Osteocyte (in vitro differentiated cells): Measurements from ENCODE around the gene HUWE1. TPM values are rescaled to one million over a fixed set of nuclear protein-coding genes. Genes with fewer than 3 reads are reported as not detected.

ENCODE experiments used
- DNase-seq: peaks from one replicate; pipeline ENCODE4 v3.0.0; 2021; ENCODE audit warnings: mixed read lengths; ENCODE audit not compliant: unreplicated experiment; ENCODE audit errors: extremely low spot score
- H3K27ac Mint-ChIP-seq: one replicate; pipeline ENCODE4 v1.8.0; 2021; ENCODE audit warnings: mild to moderate bottlenecking, mixed read lengths; ENCODE audit not compliant: unreplicated experiment
- H3K27me3 Mint-ChIP-seq: one replicate; pipeline ENCODE4 v1.8.0; 2021; ENCODE audit warnings: mixed read lengths; ENCODE audit not compliant: unreplicated experiment
- H3K36me3 Mint-ChIP-seq: one replicate; pipeline ENCODE4 v1.8.0; 2021; ENCODE audit warnings: mixed read lengths; ENCODE audit not compliant: unreplicated experiment
- H3K4me1 Mint-ChIP-seq: one replicate; pipeline ENCODE4 v1.8.0; 2021; ENCODE audit warnings: mixed read lengths; ENCODE audit not compliant: unreplicated experiment
- H3K4me3 Mint-ChIP-seq: one replicate; pipeline ENCODE4 v1.8.0; 2021; ENCODE audit warnings: mild to moderate bottlenecking, moderate library complexity, mixed read lengths; ENCODE audit not compliant: unreplicated experiment
- H3K9me3 Mint-ChIP-seq: one replicate; pipeline ENCODE4 v1.8.0; 2021; ENCODE audit warnings: mixed read lengths; ENCODE audit not compliant: unreplicated experiment
- total RNA-seq: library from RNA; stranded (reverse); gene quantifications from 2 replicates; pipeline ENCODE4 v1.2.1, GENCODE V29; 2021
- TF ChIP-seq, protein P1 (sequence below): fragments of 200-600 bp; sonication (generic); IDR thresholded peaks from 2 replicates; pipeline ENCODE4 v1.5.0; 2021; ENCODE audit warnings: antibody characterized with exemption, mild to moderate bottlenecking, moderate library complexity

Gene HUWE1
- total RNA-seq, 1 donor from 2014 or later, result 177 TPM

DNA sequence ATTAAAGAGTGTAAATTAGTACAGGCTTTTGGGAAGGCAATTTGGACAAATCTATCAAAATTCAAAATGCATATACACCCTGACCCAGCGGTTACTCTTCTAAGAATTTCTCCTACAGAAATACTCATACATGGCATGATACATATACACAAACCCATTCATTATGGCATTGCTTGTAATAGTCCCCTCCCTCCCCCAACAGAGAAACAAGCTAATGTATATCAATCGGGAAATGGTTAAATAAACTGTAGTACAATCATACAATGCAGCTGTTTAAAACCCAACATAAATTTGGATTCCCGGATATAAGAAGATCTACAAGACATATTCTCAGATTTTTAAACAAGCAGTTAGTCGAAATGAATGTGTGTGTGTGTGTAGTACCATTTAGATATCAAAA, 808 bp downstream of the HUWE1 start:
- no peak for DNase-seq
- peak overlapping the region; percentile 96 for H3K27ac Mint-ChIP-seq
- peak overlapping the region; percentile 84 for H3K4me3 Mint-ChIP-seq
- TF ChIP-seq, protein P1, sequence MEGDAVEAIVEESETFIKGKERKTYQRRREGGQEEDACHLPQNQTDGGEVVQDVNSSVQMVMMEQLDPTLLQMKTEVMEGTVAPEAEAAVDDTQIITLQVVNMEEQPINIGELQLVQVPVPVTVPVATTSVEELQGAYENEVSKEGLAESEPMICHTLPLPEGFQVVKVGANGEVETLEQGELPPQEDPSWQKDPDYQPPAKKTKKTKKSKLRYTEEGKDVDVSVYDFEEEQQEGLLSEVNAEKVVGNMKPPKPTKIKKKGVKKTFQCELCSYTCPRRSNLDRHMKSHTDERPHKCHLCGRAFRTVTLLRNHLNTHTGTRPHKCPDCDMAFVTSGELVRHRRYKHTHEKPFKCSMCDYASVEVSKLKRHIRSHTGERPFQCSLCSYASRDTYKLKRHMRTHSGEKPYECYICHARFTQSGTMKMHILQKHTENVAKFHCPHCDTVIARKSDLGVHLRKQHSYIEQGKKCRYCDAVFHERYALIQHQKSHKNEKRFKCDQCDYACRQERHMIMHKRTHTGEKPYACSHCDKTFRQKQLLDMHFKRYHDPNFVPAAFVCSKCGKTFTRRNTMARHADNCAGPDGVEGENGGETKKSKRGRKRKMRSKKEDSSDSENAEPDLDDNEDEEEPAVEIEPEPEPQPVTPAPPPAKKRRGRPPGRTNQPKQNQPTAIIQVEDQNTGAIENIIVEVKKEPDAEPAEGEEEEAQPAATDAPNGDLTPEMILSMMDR, result no peak
- H3K27me3 Mint-ChIP-seq, result peaks cover 4% of the 10 kb centered on the region
- H3K4me1 Mint-ChIP-seq, result peaks cover 15% of the 10 kb centered on the region
- H3K36me3 Mint-ChIP-seq, result peaks cover 2% of the 10 kb centered on the region
- no peaks in the 10 kb centered on the region for H3K9me3 Mint-ChIP-seq

DNA sequence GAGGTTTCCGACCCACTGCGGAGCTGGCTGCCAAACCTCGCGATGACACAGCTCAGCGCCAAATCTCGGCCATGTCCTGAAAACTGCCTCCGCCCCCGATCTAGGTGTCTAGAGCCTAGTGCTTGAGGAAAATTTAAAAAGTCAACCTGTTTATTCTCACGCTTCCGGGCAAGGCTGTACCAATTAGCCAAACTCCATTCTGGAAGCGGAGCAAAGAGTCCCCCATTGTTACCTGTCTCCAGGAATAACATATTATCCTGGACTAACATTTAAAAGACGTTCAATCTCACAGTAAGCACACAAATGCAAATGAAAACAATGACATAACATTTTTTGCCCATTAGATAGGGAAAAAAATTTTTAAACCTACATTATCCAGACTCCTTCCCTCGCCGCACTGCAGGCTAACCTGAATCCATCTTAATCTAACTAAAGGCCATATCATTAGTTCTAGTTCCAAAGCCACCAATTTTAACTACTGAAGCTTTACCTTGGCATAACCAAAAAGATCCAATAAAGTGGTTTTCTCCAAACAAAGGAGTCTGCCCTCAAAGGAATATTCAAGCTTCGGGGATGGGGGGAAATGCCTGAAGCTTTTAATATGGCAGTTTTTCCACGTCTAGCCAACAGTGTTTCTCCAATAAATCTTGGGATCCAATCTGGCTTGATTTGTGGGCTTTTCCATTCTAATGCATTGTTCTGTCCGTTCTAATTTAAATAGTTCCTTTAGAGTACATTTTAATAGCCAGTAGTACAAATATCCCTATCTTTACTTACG, 1.9 kb downstream of the HUWE1 start:
- no peaks in the 10 kb centered on the region for H3K9me3 Mint-ChIP-seq

DNA sequence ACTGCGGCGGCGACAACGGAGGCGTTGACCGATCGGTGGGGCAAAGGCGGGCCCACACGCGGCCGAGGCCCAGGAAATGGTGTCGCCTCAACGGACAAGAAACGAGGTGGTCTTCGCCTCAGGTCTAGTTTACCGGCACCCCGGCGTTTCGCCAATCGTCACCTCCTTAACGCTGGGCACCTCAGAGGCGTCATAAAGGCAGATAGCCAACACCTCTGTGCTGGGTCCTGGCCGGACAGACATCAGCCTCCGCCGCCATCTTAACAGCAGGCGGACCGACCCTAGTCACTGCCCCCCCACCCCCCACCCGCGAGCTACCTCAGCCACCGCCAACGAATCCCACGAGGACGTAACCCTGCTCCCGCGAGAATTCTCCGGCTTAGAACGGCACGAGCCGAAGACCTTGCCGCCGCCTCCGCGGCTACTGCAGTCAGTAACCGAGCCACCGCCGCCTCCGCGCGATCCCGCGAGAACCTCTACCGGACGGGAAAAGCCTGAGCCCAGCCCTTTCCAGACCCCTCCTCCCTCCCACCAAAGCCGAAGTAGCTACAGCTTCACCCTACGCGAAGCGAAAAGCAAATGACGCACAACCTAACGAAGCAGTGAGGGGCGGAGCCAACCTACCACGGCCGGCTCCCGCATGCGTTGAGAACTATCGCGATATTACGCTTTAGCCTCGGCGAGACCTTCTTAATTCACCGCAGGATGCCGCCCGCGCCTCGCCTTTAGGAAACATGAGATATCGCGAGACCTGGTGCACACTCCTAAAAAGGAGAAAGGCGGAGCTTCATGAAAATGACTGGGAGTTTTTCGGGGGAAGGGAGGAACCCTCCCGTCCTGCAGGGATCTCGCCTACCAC, 2.7 kb downstream of the HUWE1 start:
- Mint-ChIP-seq H3K27me3 (no peaks in the 10 kb centered on the region), H3K4me1 (peaks cover 15% of the 10 kb centered on the region), H3K36me3 (peaks cover 7% of the 10 kb centered on the region), H3K27ac (peak overlapping the region; percentile 96), H3K9me3 (no peaks in the 10 kb centered on the region), H3K4me3 (peak overlapping the region; percentile 84)
- TF ChIP-seq, protein P1, result no peak
- DNase-seq, result peak; percentile 96

More for the DNA sequence above, 1.9 kb downstream of the HUWE1 start:
- TF ChIP-seq, protein P1, result no peak
- H3K27me3 Mint-ChIP-seq, result peaks cover 2% of the 10 kb centered on the region
- H3K4me3 Mint-ChIP-seq, result peak overlapping the region; percentile 84
- peaks cover 15% of the 10 kb centered on the region for H3K4me1 Mint-ChIP-seq
- H3K36me3 Mint-ChIP-seq, result peaks cover 5% of the 10 kb centered on the region
- peak overlapping the region; percentile 96 for H3K27ac Mint-ChIP-seq
- DNase-seq, result no peak

DNA sequence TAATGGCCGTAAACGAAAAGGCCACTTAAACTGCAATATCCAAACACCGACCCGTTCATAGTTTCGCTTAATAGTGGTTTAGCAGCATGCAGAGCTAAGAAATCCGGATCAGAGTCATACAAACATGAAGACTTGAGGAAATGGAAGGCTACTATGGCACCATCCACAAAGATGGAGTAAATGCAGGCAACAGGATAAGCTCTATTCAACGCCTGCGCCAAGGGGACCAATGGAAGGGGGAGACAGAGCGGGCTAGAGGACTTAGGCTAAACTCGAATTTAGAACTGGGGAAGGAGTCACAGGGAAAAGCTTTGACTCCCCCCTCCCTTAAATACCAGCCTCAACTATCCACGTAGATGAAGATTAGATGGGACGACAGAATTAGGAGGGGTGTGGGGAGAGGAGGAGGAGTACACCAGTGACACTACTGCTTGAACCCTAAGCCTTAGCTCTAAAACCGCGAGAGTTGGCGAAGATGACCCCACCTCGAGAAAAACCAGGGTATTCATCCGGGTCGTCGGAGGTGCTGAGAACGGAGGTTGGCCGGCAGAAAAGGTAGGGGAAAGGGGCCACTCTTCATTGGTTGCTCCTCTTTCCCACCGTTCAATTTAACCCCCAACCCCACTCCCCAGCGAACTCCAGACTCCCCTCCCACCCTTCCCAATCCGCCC, 3.5 kb downstream of the HUWE1 start:
- no peaks in the 10 kb centered on the region for H3K9me3 Mint-ChIP-seq
- peak overlapping the region; percentile 84 for H3K4me3 Mint-ChIP-seq
- peaks cover 8% of the 10 kb centered on the region for H3K36me3 Mint-ChIP-seq
- TF ChIP-seq, protein P1, result no peak
- no peaks in the 10 kb centered on the region for H3K27me3 Mint-ChIP-seq
- H3K4me1 Mint-ChIP-seq, result peaks cover 15% of the 10 kb centered on the region
- peak overlapping the region; percentile 96 for H3K27ac Mint-ChIP-seq
- no peak for DNase-seq
